Measurements from ENCODE around the gene SLC1A3.

SLC1A3 gene

DNA sequence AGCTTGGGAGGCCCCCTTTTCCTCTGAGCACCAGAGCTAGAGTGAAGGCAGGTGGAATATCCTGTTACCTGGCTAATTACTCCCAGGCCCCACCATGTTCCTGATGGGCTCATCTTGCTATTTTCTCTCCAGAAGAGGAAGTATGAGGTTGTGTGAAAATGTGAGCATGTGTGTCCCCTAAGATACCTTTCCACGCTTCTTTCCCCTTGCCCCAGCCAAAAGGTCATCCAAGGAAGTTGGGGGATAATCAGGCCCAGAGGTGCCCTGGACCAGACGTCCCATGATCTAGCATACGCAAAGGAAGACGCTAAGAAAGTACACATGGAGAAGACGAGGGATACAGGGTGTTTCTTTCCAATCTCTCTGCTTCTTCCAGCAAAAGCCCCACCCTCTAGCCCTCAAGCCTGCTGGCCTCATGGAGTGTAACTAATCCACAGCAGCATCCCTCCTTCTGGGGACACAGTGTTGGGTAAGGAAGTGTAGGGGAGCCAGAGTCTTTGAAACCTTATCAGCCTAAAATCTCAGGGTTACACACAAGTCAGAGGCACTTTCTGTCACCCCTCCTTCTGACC lies 115.3 kb downstream of the SLC1A3 start:
- no peak for DNase-seq (ENCODE audit: low read depth)

DNA sequence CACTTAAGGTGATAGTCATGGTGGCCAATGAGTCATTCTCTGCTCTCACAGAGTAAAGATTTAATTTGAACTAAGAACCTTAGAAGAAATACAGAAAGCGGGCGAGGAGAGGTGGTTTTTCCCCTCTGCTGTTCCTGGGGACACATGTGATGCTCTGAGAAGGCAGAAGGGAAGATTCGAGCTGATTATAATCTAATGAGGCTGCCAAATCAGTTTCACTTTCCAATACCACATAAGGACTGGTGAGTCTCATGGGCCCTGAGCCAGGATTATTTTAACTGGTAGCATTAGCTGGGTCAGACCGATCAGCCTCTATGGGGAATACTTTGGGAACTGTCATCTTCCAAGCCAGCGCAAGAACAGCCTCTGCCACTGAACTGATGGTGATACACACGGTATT lies 116.5 kb downstream of the SLC1A3 start:
- no peak for DNase-seq (ENCODE audit: low read depth)

DNA sequence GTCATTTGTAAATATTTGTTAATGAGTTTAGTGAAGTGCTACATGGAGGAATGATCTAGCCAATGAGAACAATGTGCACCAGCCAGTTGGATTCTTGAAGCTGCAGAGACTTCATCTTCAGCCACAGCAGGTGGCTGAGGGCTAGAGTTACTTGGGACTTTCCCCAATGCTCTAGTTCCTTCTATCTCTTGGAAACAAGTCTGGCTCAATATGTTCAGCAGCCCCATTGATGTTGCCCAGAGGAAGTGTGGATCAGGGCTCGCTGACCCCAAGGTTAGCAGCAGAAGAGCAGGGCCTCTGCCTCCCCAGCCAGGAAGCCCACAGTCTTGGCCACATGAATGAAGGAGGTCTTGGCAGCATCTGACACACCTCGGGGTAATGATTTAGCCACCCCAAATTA lies 117.5 kb downstream of the SLC1A3 start:
- no peak for DNase-seq (ENCODE audit: low read depth)

DNA sequence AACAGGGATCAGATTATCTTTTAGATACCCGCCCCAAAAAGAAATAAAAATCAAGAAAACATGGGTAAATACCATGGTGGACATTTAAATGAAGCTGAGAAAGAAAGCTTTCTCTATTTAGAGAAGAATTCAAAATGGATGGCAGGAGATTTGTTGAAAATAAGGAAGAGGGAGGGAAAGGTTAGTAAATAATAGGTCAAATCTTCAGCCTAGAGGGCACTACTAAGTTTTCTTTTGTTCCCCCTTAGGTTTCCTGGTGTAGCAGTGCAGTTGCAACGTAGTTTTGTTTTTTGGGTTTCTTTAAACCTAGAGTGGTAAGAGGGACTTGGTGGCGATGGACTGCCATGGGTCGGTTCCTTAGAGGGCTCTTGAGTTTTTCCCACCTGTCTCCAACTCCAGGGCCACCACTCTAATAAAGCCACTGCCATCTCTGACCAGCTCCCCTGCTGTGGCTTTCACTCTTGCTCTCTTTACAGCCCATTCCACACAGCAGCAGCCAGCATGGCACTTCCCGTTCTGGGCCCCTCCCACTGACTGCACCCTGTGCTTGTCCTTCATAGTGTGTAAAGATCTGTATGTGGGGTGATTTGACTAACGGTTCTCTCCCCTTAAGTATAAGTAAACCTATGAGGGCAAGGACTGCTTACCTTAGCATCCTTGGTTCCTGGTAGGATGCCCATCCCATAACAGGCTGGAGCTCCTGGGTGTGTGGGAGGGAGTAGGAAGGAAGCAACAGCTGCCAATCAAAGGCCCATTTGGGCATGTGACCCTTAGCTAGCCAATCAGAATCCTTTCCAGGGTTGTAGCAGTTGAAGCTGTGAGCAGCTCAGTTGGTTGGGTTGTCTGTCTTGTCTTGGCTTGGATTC lies 118.3 kb downstream of the SLC1A3 start:
- no peak for DNase-seq (ENCODE audit: low read depth)

DNA sequence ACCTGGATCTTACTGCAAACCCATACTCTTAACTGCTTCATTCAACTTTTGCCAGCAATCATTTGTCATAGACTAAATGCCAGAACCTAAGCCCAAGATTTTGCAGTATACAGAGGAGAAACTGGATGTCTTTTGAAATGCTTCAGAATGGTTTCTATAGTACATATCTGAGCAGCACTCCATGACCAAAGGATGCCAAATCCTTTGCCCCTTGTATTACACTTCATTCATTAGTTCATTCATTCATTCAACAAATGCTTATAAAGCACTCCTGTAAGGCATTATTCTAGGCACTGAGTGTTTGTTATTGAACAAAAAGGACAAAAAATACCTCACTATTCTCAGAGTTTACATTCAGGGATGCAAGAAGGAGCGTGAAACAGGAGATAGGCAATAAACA lies 119.9 kb downstream of the SLC1A3 start:
- no peak for DNase-seq (ENCODE audit: low read depth)

DNA sequence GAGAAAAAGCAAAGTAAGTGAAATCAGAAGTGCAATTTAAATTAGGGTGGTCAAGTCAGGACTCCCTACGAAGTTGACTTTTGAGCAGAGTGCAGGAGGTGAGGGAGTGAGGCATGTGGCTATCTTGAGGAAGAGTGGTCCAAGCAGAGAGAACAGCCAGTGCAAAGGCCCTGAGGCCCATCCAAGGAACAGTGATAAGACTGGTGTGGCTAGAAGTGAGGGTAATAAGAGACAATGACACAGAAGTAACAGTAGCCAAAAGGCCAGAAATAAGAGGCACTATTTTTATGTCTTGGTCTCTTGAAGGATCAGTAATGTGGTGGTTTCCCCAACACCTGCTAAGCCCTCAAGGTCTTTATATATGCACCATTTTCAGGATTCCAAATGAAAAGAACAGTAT lies 120.4 kb downstream of the SLC1A3 start:
- DNase-seq (ENCODE audit: low read depth), result no peak

DNA sequence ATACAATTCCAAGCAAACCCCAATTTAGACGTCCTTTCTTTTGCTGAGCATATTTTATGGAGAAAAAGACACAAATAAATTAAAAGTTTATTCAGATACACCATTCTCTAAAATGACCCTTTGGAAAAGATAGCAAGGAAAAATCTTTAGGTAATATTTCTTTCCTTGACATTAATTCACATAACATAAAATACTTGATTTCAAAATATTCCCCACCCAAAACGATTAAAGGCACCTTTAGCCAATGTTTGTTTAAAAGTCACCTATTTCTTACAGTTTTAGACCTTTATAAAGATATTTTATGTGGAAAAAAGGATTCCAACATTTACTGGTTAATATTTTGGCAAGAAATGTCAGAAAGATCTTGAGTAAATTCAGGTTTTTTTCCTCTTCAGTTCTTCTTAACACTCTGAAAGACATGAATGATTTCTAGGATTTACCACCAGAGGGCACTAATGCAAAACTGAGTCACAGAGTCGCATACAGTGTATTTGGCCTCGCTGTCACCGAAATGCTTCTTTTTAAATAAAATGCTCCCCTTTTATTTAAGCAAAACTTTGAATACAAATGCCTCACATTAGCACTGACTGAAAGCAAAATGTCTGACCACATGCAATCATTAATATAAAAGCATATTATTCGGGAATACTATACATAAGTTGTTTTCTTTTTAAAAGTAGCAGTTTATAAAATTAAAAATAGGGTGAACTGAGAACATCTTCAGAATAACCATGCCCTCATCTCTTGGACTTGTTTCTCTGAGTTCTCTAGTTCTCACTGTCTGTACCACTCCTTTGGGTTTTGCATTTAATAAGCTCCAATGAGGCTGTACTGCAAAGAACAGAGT lies 122.5 kb downstream of the SLC1A3 start:
- no peak for DNase-seq (ENCODE audit: low read depth)

DNA sequence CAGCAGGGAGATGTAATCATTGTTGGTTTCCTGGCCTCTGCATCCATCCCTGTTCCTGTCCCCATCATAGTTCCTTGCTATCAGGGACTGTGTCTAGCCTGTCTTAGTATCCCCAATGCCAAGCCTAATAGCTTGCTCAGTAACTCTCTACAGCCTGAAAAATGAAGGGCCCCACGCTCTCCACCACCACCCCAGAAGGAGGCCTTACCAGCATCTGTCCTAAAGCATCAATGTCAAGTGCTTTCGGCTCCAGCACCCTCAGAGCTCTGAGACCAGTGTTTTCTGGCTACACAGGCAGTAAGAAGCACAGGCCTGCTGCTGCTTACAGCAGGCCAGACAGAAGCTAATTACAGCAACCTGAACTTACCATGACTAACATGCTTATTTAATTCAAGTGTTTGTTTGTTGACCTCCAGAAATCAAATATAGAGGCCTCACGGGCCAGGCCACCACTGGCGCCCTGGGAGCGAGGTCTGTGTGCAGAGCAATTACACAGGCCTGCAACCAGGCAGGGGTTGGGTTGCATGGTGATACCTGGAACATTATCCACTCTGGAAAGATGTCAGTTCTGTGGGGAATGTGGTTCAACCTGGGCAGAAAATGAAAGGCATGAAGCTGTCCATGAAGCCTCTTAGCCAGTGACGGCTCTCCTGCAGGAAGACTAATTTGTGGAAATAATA lies 124.3 kb downstream of the SLC1A3 start:
- DNase-seq (ENCODE audit: low read depth), result no peak

DNA sequence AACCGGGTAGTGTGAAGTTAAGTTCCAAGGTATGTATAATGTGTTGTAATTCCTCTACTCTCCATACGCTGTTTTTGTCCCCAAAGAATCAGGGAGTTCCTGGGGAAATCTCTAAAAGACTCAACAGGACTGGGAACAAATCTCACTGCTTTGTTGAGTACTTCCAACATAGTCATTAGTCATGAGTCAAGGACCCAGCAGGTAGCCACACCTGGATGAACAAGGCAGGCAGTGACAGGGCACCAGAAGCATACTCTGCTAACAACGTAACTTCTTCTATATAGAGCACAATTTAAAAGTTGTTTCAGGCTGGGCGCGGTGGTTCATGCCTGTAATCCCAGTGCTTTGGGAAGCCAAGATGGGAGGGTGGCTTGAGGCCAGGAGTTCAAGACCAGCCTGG lies 126.8 kb downstream of the SLC1A3 start:
- DNase-seq (ENCODE audit: low read depth), result no peak

DNA sequence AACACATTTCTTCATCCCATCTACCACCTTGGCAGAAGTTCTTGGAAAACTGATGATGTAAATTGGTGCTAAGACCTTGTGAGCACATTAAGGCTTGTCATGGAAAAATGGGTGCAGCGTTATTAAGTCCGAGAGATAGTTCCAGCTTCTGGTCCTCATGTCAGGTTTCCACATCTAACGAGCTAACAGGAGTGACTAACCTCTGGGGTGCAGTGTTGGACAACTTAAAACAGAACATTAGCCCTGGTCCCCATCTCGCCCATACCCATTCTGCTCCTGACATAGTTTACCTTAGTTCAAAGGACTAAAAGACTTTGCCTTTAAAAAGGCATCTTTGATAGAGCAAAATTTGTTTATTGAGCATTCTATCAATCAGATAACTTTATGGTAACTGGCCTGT lies 128.0 kb downstream of the SLC1A3 start:
- DNase-seq (ENCODE audit: low read depth), result no peak

DNA sequence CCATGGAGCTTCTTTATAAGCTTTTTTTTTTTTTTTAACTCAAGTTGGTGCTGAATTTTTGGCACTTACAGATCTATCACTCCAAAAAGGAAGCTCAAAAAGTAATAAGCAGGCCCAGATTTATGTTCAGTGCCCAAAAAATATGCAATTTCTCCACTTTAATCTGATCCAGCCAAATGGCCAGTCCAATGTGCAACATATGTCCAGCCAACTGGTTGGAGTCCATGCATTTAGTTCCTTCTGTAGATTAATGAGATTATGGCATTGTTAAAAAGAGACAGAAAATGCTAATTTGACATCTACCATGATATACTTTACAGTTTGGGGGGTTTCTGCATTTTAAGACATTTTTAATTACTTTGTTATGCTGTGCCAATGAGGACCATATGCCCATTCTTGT lies 129.5 kb downstream of the SLC1A3 start:
- DNase-seq (ENCODE audit: low read depth), result no peak
